Adrenal gland (tissue), 5 donors: ENCODE measurements around the gene LARP4B.

Source experiments
- POLR2A ChIP-seq, 2 donors: fragments of 450-650 bp; IDR thresholded peaks; one replicate each; pipeline ENCODE4 v1.6.1; 2017; ENCODE audit warnings: antibody characterized with exemption in 2 of 2, mild to moderate bottlenecking in 2 of 2, moderate library complexity in 1 of 2
- TF ChIP-seq, protein P1 (sequence below), 6 experiments: fragments of 450-650 bp in 4 of 6; fragments of 200-600 bp in 2 of 6; sonication (generic) in 1 of 6; IDR thresholded peaks; 1 replicate in 5 of 6; 2 replicates in 1 of 6; pipeline versions ENCODE4 v1.5.1 to v1.8.0; 2016 to 2021; ENCODE audit warnings: antibody characterized with exemption in 6 of 6, mild to moderate bottlenecking in 2 of 6, moderate library complexity in 1 of 6
- donor health status: DM: no; HTN: no; CAD: no.

DNA sequence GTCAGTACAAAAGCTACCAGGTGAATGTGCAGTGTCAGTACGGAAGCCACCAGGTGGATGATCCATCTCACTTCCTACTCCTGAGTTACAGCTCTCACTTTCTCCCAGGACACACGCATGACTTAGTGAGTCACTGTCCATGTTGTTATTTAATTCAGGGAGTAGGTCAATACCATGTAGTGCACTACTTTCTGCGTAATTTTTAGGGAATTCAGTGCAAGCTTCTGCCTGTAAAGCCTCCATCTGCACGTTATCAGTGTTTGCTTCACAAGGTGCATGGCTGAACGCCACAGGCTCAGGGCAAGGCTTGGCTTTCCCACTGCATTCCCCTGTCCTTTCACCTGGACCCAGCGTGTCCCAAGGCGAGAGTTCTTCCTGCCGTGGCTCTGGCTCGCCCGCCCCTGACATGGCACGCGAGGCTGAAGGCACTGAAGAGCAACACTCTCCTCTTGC lies 59.5 kb downstream of the LARP4B start:
- TF ChIP-seq, protein P1, sequence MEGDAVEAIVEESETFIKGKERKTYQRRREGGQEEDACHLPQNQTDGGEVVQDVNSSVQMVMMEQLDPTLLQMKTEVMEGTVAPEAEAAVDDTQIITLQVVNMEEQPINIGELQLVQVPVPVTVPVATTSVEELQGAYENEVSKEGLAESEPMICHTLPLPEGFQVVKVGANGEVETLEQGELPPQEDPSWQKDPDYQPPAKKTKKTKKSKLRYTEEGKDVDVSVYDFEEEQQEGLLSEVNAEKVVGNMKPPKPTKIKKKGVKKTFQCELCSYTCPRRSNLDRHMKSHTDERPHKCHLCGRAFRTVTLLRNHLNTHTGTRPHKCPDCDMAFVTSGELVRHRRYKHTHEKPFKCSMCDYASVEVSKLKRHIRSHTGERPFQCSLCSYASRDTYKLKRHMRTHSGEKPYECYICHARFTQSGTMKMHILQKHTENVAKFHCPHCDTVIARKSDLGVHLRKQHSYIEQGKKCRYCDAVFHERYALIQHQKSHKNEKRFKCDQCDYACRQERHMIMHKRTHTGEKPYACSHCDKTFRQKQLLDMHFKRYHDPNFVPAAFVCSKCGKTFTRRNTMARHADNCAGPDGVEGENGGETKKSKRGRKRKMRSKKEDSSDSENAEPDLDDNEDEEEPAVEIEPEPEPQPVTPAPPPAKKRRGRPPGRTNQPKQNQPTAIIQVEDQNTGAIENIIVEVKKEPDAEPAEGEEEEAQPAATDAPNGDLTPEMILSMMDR (IDR thresholded peaks at IDR 0.05), result no peak
- no peak for TF ChIP-seq POLR2A (IDR thresholded peaks at IDR 0.05)
